SK-MEL-5 (cell line): ENCODE data around the gene SLC23A3. TPM values are rescaled to one million over a fixed set of nuclear protein-coding genes. Genes with fewer than 3 reads are reported as not detected.

Experiments
- DNase-seq: peaks from one replicate; pipeline ENCODE4 v3.0.0-alpha.2; 2016; ENCODE audit warnings: low read depth, low spot score
- in situ Hi-C: cut with HindIII; loops from 2 replicates; pipeline ENCODE4 v1.10.0; 2016; ENCODE audit warnings: low sequenced_read_pairs, high pct_unique_total_duplicates, low pct_unique_long_range_greater_than_20kb
- polyA plus RNA-seq, 2 experiments: library from polyadenylated mRNA; depleted of rRNA; stranded (reverse); fragments of >200 nt; gene quantifications; 2 replicates each; pipeline ENCODE4 v1.2.3, GENCODE V29; 2015
- total RNA-seq: library from RNA; depleted of rRNA; stranded (reverse); fragments of >200 nt; shearing (Covaris generic); gene quantifications from 2 replicates; pipeline ENCODE4 v1.2.3, GENCODE V29; 2014; rRNA removed

The SLC23A3 gene
- total RNA-seq, result 0.13 and 0.34 TPM in 2 replicates
- not detected in 2 replicates for polyA plus RNA-seq (2015; cell fraction: cytosol; rRNA removed)
- polyA plus RNA-seq (2015; cell fraction: nucleus; rRNA removed), result 3.1 and 4.6 TPM in 2 replicates

GRCh38 chr2:219169930-219170654 lies at the start of gene SLC23A3:
TSS of gene SLC23A3 (minus strand) at chr2:219170029. CDS start at chr2:219169984, 45 bp downstream.
- no peak for DNase-seq
- in situ Hi-C loops, result no loop called here

GRCh38 chr2:219218732-219219701 lies 49.2 kb upstream of the SLC23A3 start, which contains the start of gene ABCB6:
TSS of gene ABCB6 (minus strand) at chr2:219218958. CDS start at chr2:219218673, 285 bp downstream.
- peak; percentile 95 for DNase-seq
- in situ Hi-C loops, result no loop called here

GRCh38 chr2:219218217-219218731 lies 48.4 kb upstream of the SLC23A3 start:
- in situ Hi-C loops, result no loop called here
- peak; percentile 56 for DNase-seq

GRCh38 chr2:219216535-219216915 lies 46.7 kb upstream of the SLC23A3 start:
- DNase-seq, result no peak
- in situ Hi-C loops, result no loop called here

- no peak for DNase-seq
- in situ Hi-C loops, result no loop called here
These were observed 46.2 kb upstream of the SLC23A3 start for GRCh38 chr2:219215871-219216534.

- in situ Hi-C loops, result no loop called here
- no peak for DNase-seq
These were observed 45.0 kb upstream of the SLC23A3 start for GRCh38 chr2:219214786-219215185.

GRCh38 chr2:219214141-219214540 lies 44.3 kb upstream of the SLC23A3 start:
- in situ Hi-C loops, result no loop called here

GRCh38 chr2:219213486-219214071 lies 43.8 kb upstream of the SLC23A3 start:
- in situ Hi-C loops, result no loop called here
- no peak for DNase-seq

More at GRCh38 chr2:219214141-219214540, 44.3 kb upstream of the SLC23A3 start:
- DNase-seq, result no peak

- in situ Hi-C loops, result no loop called here
- no peak for DNase-seq
These were observed 43.2 kb upstream of the SLC23A3 start for GRCh38 chr2:219213026-219213415.

GRCh38 chr2:219210886-219211362 lies 41.1 kb upstream of the SLC23A3 start:
- in situ Hi-C loops, result no loop called here
- DNase-seq, result no peak

GRCh38 chr2:219210196-219210885 lies 40.5 kb upstream of the SLC23A3 start:
- DNase-seq, result no peak
- in situ Hi-C loops, result no loop called here

GRCh38 chr2:219209236-219210195 lies 39.7 kb upstream of the SLC23A3 start:
- in situ Hi-C loops, result no loop called here
- no peak for DNase-seq

- DNase-seq, result peak; percentile 22
- in situ Hi-C loops, result no loop called here
These were observed 38.3 kb upstream of the SLC23A3 start for GRCh38 chr2:219207884-219208740.

GRCh38 chr2:219207134-219207883 lies 37.5 kb upstream of the SLC23A3 start:
- in situ Hi-C loops, result no loop called here
- DNase-seq, result no peak
